Mucosa of stomach (tissue), 1 donor: ENCODE measurements around the gene TRPC6.

Experiments used
- H3K27me3 ChIP-seq: one replicate; pipeline ENCODE4 v1.7.0; 2013; ENCODE audit warnings: mild to moderate bottlenecking, low read length; ENCODE audit not compliant: control insufficient read depth, insufficient read depth
- H3K36me3 ChIP-seq: one replicate; pipeline ENCODE4 v1.7.0; 2013; ENCODE audit warnings: low read length; ENCODE audit not compliant: control insufficient read depth, insufficient read depth
- H3K4me1 ChIP-seq: one replicate; pipeline ENCODE4 v1.7.0; 2013; ENCODE audit warnings: mild to moderate bottlenecking, low read length; ENCODE audit not compliant: control insufficient read depth, insufficient read depth
- H3K4me3 ChIP-seq: one replicate; pipeline ENCODE4 v1.7.0; 2013; ENCODE audit warnings: low read length
- H3K9ac ChIP-seq: one replicate; pipeline ENCODE4 v1.7.0; 2013; ENCODE audit warnings: mild to moderate bottlenecking, low read length, moderate library complexity
- H3K9me3 ChIP-seq: one replicate; pipeline ENCODE4 v1.7.0; 2013; ENCODE audit warnings: mild to moderate bottlenecking, low read length, moderate library complexity; ENCODE audit not compliant: control insufficient read depth
- donor health status: Pancreatic carcinoma.

Gene TRPC6

DNA sequence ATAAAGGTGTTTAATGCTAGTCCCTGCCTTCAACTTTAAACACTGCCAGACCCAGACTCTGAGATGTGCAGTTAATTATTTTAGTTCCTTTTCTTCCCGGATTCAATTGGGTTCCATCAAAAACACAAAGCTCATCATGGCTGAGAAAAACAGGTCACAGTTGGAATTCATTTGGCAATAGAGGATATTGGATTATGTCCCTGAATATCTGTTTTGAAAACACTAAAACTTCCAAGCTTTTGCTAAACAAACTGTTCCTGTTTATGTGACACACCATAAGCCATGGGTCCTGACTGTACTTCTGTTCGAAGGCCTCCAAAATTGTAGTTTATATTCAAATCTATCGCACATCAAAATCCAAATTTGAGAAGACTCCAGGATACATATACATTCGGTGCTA lies 150.7 kb downstream of the TRPC6 start:
- Histone ChIP-seq H3K9ac (no peak overlapping the region), H3K36me3 (no peaks in the 10 kb centered on the region), H3K4me3 (no peak overlapping the region), H3K9me3 (no peaks in the 10 kb centered on the region), H3K4me1 (peaks cover 15% of the 10 kb centered on the region), H3K27me3 (no peaks in the 10 kb centered on the region)

DNA sequence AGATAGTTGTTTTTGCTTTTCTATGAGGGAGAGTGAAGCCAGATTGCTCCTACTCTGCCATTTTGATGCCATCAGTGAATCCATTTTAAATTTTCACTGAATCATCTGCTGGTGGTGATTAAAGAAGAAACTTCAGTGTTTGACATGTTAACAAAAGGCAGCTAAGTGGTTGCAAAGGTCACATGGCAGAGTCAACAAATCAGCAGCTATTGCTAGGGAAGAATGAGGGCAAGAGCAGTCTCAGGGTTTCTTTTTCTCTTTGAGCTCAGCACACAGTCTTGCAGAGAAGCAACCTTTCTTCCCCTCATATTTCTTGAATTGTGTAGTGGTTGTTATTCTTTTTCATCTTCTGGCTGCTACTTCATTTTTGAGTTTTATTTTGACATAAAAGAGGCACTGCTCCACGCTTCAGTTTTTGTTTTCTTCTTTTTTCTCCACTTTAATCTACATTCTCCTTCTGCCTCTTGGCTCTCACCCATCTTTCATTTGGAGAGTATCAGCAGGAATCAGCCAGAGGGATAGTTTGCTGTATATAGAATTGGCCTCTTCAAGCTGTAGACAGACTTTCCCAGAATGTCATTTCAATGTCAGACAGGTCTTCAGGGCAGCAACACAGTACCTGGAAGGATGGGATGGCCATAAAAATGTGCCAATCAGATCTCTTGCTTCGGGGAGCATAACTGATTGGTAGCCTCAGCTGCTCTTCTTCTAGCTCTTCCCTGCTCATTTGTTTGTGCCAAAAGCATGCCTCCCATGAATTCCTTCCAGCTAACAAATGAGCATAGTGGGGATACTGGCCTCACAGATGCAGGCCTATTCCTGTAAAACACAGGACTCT lies 153.9 kb downstream of the TRPC6 start:
- H3K9ac ChIP-seq, result no peak overlapping the region
- no peaks in the 10 kb centered on the region for H3K36me3 ChIP-seq
- H3K27me3 ChIP-seq, result no peaks in the 10 kb centered on the region
- no peaks in the 10 kb centered on the region for H3K9me3 ChIP-seq
- peaks cover 15% of the 10 kb centered on the region for H3K4me1 ChIP-seq
- H3K4me3 ChIP-seq, result no peak overlapping the region

DNA sequence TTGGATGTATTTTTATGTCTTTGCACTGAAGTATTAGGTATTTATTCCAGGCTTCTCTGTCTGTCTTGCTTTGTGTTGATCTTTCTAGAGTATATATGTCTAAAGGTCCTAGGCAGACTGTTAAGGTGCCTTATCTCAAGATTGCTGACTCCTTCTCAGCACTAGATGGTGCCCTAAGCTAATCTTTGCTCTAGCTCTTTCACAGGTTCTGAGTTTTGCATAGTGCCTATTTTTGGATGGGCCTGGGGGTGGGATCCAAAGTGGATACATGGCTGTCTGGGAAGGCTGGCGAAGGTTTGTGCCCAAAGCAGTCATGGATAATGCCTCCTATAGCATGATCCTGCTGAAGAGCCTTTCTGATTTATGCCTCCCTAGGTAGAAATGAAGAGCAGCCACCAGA lies 154.9 kb downstream of the TRPC6 start:
- Histone ChIP-seq H3K27me3 (no peaks in the 10 kb centered on the region), H3K9me3 (no peaks in the 10 kb centered on the region), H3K4me1 (peaks cover 15% of the 10 kb centered on the region), H3K9ac (no peak overlapping the region), H3K36me3 (no peaks in the 10 kb centered on the region), H3K4me3 (no peak overlapping the region)

DNA sequence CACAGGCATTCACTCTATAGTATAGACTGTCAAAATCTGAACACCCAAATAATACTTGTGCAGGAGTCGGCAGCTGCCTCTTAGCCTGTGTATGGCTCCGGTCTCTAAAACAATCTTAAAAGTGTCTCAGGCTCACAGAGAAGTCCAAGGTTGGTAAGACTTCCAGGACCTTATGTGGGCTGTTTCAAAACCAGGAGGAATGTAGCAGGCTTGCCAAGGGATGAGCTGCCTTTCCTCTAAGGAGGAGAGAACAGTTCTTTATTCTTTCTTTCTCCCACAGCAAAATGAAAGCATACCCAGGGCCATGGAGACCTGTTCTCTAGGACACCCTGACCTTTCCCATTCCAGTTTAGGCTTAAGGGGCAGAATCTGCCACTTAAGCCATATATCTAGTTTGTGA lies 176.5 kb downstream of the TRPC6 start:
- no peaks in the 10 kb centered on the region for H3K9me3 ChIP-seq
- no peaks in the 10 kb centered on the region for H3K4me1 ChIP-seq
- no peak overlapping the region for H3K9ac ChIP-seq
- H3K27me3 ChIP-seq, result no peaks in the 10 kb centered on the region
- H3K36me3 ChIP-seq, result no peaks in the 10 kb centered on the region
- H3K4me3 ChIP-seq, result no peak overlapping the region
